B cell (primary cell): Measurements from ENCODE around the gene PES1. TPM values are rescaled to one million over a fixed set of nuclear protein-coding genes. Genes with fewer than 3 reads are reported as not detected.

ENCODE experiments used
- ATAC-seq: fragments of 200-7000 bp; cut with Tn5 transposase; one replicate; pipeline ENCODE4 v1.10.0; 2021; ENCODE audit warnings: low read depth, mild to moderate bottlenecking, moderate number of reproducible peaks, moderate library complexity
- CTCF ChIA-PET: fragments of 350-600 bp; sonication (Branson Sonifier 250); formaldehyde crosslinking; loops from one replicate; lab custom pipeline; 2021; ENCODE audit warnings: antibody characterized with exemption, inconsistent platforms; lab: Charles Lee
- POLR2A ChIA-PET: fragments of 350-600 bp; sonication (Branson Sonifier 250); formaldehyde crosslinking; loops from one replicate; lab custom pipeline; 2021; ENCODE audit warnings: antibody characterized with exemption; lab: Charles Lee
- DNase-seq: peaks from one replicate; pipeline ENCODE4 v3.0.0; 2013
- H2AFZ ChIP-seq: 2 replicates; pipeline ENCODE4 v1.6.1; 2012; ENCODE audit warnings: mild to moderate bottlenecking, low read depth, low read length; ENCODE audit not compliant: insufficient read depth, poor library complexity, severe bottlenecking
- H3K27ac ChIP-seq, 2 donors: 1 replicate in 1 of 2; 2 replicates in 1 of 2; pipeline ENCODE4 v1.5.1; 2012 to 2013; ENCODE audit warnings: low read length in 2 of 2, mild to moderate bottlenecking in 2 of 2, moderate library complexity in 1 of 2
- H3K27me3 ChIP-seq, 4 experiments: fragments of 200-600 bp in 1 of 4; sonication (generic) in 1 of 4; replicated peaks in 1 of 4; 1 replicate in 2 of 4; 2 replicates in 2 of 4; pipeline versions ENCODE4 v1.6.1 to v1.7.0; 2013 to 2016; ENCODE audit warnings: low read length in 3 of 4, mild to moderate bottlenecking in 2 of 4, mixed read lengths in 1 of 4, moderate library complexity in 1 of 4; ENCODE audit not compliant: insufficient read depth in 4 of 4, control insufficient read depth in 3 of 4; ENCODE audit errors: control extremely low read depth in 1 of 4
- H3K36me3 ChIP-seq, 2 experiments: replicated peaks in 1 of 2; 1 replicate in 1 of 2; 2 replicates in 1 of 2; pipeline versions ENCODE4 v1.6.1 to v1.7.1; 2013; ENCODE audit warnings: low read length in 1 of 2; ENCODE audit not compliant: insufficient read depth in 2 of 2, control insufficient read depth in 1 of 2; ENCODE audit errors: control extremely low read depth in 1 of 2, extremely low read depth in 1 of 2
- H3K4me1 ChIP-seq, 2 donors: fragments of 200-600 bp in 1 of 2; sonication (generic) in 1 of 2; 1 replicate in 1 of 2; 2 replicates in 1 of 2; pipeline versions ENCODE4 v1.5.1 to v1.6.1; 2013 to 2017; ENCODE audit warnings: low read length in 2 of 2; ENCODE audit not compliant: control insufficient read depth in 2 of 2, insufficient read depth in 2 of 2
- H3K4me2 ChIP-seq: replicated peaks from 2 replicates; pipeline ENCODE3; 2012; ENCODE audit warnings: mild to moderate bottlenecking, low read depth, low read length; ENCODE audit not compliant: poor library complexity, severe bottlenecking
- H3K4me3 ChIP-seq, 5 experiments: fragments of 200-600 bp in 1 of 5; sonication (generic) in 1 of 5; 1 replicate in 3 of 5; 2 replicates in 2 of 5; pipeline versions ENCODE4 v1.5.1 to v1.7.0; 2011 to 2016; ENCODE audit warnings: low read length in 4 of 5, mild to moderate bottlenecking in 4 of 5, low read depth in 2 of 5, control low read depth in 1 of 5, moderate library complexity in 1 of 5; ENCODE audit not compliant: insufficient read depth in 1 of 5; ENCODE audit errors: control extremely low read depth in 1 of 5, extremely low read depth in 1 of 5
- H3K79me2 ChIP-seq: fragments of 200-600 bp; sonication (generic); one replicate; pipeline ENCODE4 v1.6.0; 2016; ENCODE audit warnings: low read length; ENCODE audit not compliant: control insufficient read depth, insufficient read depth
- H3K9ac ChIP-seq: fragments of 200-600 bp; sonication (generic); 2 replicates; pipeline ENCODE4 v1.6.1; 2017; ENCODE audit warnings: mild to moderate bottlenecking, low read length, moderate library complexity
- H3K9me3 ChIP-seq, 3 donors: one replicate each; pipeline versions ENCODE4 v1.6.1 to v1.7.1; 2013; ENCODE audit warnings: low read length in 2 of 3; ENCODE audit not compliant: control insufficient read depth in 2 of 3, insufficient read depth in 1 of 3; ENCODE audit errors: control extremely low read depth in 1 of 3
- H4K20me1 ChIP-seq: 2 replicates; pipeline ENCODE4 v1.6.0; 2012; ENCODE audit warnings: mild to moderate bottlenecking, low read length; ENCODE audit not compliant: insufficient read depth, control insufficient read depth, poor library complexity, severe bottlenecking
- H3K27ac Mint-ChIP-seq: one replicate; pipeline ENCODE4 v1.8.0; 2021; ENCODE audit warnings: mixed read lengths
- H3K27me3 Mint-ChIP-seq: one replicate; pipeline ENCODE4 v1.8.0; 2021; ENCODE audit warnings: mixed read lengths
- H3K4me1 Mint-ChIP-seq: one replicate; pipeline ENCODE4 v1.8.0; 2021; ENCODE audit warnings: mixed read lengths
- H3K4me3 Mint-ChIP-seq: one replicate; pipeline ENCODE4 v1.8.0; 2021; ENCODE audit warnings: mixed read lengths
- H3K9me3 Mint-ChIP-seq: one replicate; pipeline ENCODE4 v1.8.0; 2022; ENCODE audit warnings: mixed read lengths; ENCODE audit not compliant: insufficient read depth
- CTCF ChIP-seq: fragments of 200-600 bp; IDR thresholded peaks from one replicate; pipeline ENCODE4 v1.8.0; 2022; ENCODE audit warnings: antibody characterized with exemption, mild to moderate bottlenecking
- EZH2 ChIP-seq: IDR thresholded peaks from 2 replicates; pipeline ENCODE4 v1.6.1; 2012; ENCODE audit warnings: borderline replicate concordance, low read depth, mild to moderate bottlenecking, moderate library complexity, low read length; ENCODE audit not compliant: insufficient read depth, poor library complexity, severe bottlenecking
- WGBS: methylation state at CpG from one replicate; pipeline ENCODE4 v1.1.5; 2013; ENCODE audit warnings: missing lambda C conversion rate; ENCODE audit not compliant: insufficient coverage; 5-methylcytosine and 5-hydroxymethylcytosine counted together
- intact Hi-C: fragments of 100-400 bp; cut with micrococcal nuclease; formaldehyde crosslinking; loops from one replicate; pipeline ENCODE4 v1.10.0; 2022
- polyA plus RNA-seq: library from polyadenylated mRNA; depleted of rRNA; stranded (reverse); fragments of >200 nt; gene quantifications from 2 replicates; pipeline ENCODE4 v1.2.3, GENCODE V29; 2012
- total RNA-seq, 2 donors: library from RNA; stranded (reverse); fragments of 120-200 nt in 1 of 2; gene quantifications; 1 replicate in 1 of 2; 2 replicates in 1 of 2; pipeline versions ENCODE4 v1.2.3 to v1.2.4, GENCODE V29; 2013 to 2022

The PES1 gene
- total and polyA plus RNA-seq, 2 donors (not counting 1 experiment from before 2014, with no cell fraction given) = 38.1 to 75.2 TPM

- TF ChIP-seq CTCF = no peak
- no peak for TF ChIP-seq EZH2
These were observed 35.3 kb downstream of the PES1 start for GRCh38 chr22:30556388-30556787.

GRCh38 chr22:30555282-30556210, 36.2 kb downstream of the PES1 start:
- Histone ChIP-seq H3K36me3 (no peaks in the 10 kb centered on the region), H3K27ac (no peak overlapping the region), H3K79me2 (no peaks in the 10 kb centered on the region), H3K27me3 (no peaks in the 10 kb centered on the region), H3K4me3 (no peak overlapping the region), H3K9ac (no peak overlapping the region), H4K20me1 (no peaks in the 10 kb centered on the region), H3K4me2 (no peak overlapping the region), H3K4me1 (no peaks in the 10 kb centered on the region), H2AFZ (no peak overlapping the region), H3K9me3 (no peaks in the 10 kb centered on the region)
- Mint-ChIP-seq H3K4me1 (no peaks in the 10 kb centered on the region), H3K27ac (no peak overlapping the region), H3K4me3 (no peak overlapping the region), H3K9me3 (no peaks in the 10 kb centered on the region), H3K27me3 (peaks cover 5% of the 10 kb centered on the region)
- DNase-seq (no peak), ATAC-seq (no peak)
- 96% methylated on average over 68 of the region's 73 CpGs for WGBS
- no peak for TF ChIP-seq CTCF
- TF ChIP-seq EZH2 = no peak
- intact Hi-C loops = no loop called here
- POLR2A ChIA-PET = no interaction called here
- CTCF ChIA-PET = no interaction called here

More at GRCh38 chr22:30556388-30556787, 35.3 kb downstream of the PES1 start:
- intact Hi-C loops = no loop called here
- Mint-ChIP-seq H3K9me3 (no peaks in the 10 kb centered on the region), H3K27me3 (peaks cover 7% of the 10 kb centered on the region), H3K27ac (no peak overlapping the region), H3K4me3 (no peak overlapping the region), H3K4me1 (no peaks in the 10 kb centered on the region)
- H3K27ac ChIP-seq = no peak overlapping the region
- no peaks in the 10 kb centered on the region for H3K27me3 ChIP-seq
- no peak overlapping the region for H3K4me3 ChIP-seq
- CTCF ChIA-PET = no interaction called here
- no peaks in the 10 kb centered on the region for H3K4me1 ChIP-seq
- H4K20me1 ChIP-seq = no peaks in the 10 kb centered on the region
- DNase-seq (no peak), ATAC-seq (no peak)
- POLR2A ChIA-PET = no interaction called here
- H3K79me2 ChIP-seq = no peaks in the 10 kb centered on the region
- WGBS = 77% methylated on average over 5 of the region's 6 CpGs
- no peak overlapping the region for H2AFZ ChIP-seq
- H3K36me3 ChIP-seq = no peaks in the 10 kb centered on the region
- no peak overlapping the region for H3K9ac ChIP-seq
- H3K4me2 ChIP-seq = no peak overlapping the region
- no peaks in the 10 kb centered on the region for H3K9me3 ChIP-seq
